NOMO-1 (cell line): ENCODE data around the gene ASTN2.

Source experiments
- DNase-seq, 2 experiments: peaks; one replicate each; lab custom pipeline; 2025; ENCODE audit not compliant: unreplicated experiment in 2 of 2; lab: John Stamatoyannopoulos, UW

The ASTN2 gene

DNA sequence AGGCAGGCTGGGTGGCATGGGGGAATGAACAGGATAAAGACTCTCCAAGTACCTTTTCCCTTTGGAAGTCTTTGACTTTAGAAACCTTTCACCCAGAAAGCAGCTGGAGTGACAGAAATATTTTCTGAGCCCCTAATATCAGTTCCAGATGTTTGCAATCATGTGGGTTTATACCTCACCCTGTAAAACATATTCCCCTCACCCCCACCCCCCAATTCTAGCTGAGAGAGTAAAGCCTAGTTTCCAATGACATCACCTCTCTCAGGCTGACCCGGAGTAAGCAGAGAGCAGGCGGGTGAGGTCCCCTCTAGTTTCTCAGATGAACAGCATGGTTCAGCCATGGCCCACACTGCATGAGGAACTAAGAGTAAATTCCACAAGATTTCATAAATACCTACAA lies 810.6 kb downstream of the ASTN2 start:
- DNase-seq: no peak

DNA sequence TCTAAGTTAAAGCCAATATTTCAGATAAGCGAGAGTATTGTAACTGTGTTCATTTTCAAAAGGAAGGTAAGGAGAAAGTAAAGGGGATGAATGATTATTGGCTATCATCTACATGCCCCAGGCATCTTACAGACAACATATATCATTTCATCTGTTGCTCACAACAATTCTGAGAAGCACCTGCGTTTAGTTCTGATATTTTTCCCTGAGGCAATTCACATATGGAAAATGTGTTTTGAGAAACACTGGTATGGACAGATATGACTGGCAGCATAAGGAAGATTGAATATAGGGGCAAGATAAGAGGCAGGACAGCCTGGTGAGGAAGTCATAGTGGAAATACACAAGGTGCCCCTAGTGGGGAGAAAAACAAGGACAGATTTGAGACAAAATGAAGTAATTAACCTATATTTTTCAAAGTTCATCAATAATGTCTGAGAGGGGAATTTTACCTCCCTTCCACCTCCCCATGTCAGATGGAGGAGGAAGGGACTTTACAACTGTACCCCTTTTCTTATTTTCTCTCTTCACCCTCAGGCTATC lies 815.4 kb downstream of the ASTN2 start:
- no peak for DNase-seq

DNA sequence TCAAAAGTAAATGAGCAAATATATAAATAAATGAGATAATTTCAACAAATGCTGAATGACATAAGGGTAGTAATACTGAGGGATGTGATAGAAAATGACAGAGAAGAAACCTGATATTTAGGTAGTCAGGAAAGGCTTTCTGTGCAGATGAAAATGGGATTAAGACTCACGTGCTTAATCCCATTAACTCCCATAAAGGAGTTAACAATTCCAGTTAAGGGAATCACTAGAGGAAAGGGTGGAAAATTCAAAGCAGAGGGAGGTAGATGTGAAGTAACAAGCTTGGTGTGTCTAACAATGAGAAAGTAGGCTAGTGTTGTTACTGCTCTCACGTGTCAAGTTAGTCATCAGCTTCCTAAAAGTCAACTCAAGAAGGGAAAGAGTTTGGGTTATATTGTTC lies 818.2 kb downstream of the ASTN2 start:
- DNase-seq: no peak

DNA sequence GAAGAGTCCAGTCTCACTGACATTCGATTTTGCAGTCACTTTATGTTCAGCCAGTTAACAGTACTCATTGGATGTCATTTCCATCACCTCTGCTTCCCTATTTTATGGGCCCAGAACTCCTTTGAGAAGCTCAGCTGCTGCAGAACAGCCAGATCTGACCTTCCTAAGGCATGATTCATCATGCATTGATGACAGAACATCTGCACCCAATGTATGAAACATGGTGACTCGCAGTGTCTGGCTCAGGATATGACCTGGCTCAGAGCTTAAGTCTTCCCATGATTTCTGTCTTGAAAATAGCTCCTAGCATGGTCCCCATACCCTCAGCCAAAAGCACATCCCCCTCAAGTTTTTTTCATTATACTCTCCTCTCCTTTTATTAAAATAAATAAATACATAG lies 820.3 kb downstream of the ASTN2 start:
- DNase-seq: no peak

DNA sequence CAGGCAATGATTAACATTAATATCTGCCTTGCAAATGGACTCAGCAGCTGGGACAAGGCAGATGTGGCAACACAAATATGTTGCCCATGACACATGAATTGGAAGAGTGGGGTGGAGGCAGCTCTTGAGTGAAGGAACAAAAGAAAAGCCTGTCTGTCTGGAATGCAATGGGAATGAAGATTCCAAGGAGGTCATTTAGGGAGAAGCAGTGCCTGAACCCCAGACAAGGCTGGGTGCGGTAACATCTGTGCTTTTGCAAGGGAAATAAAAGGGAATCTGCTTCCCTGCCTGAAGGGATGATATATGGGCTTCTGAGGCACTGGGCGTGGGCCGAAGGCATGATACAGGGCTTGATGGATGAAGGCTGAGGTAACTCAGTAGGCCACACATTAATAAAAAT lies 821.9 kb downstream of the ASTN2 start:
- DNase-seq: no peak

DNA sequence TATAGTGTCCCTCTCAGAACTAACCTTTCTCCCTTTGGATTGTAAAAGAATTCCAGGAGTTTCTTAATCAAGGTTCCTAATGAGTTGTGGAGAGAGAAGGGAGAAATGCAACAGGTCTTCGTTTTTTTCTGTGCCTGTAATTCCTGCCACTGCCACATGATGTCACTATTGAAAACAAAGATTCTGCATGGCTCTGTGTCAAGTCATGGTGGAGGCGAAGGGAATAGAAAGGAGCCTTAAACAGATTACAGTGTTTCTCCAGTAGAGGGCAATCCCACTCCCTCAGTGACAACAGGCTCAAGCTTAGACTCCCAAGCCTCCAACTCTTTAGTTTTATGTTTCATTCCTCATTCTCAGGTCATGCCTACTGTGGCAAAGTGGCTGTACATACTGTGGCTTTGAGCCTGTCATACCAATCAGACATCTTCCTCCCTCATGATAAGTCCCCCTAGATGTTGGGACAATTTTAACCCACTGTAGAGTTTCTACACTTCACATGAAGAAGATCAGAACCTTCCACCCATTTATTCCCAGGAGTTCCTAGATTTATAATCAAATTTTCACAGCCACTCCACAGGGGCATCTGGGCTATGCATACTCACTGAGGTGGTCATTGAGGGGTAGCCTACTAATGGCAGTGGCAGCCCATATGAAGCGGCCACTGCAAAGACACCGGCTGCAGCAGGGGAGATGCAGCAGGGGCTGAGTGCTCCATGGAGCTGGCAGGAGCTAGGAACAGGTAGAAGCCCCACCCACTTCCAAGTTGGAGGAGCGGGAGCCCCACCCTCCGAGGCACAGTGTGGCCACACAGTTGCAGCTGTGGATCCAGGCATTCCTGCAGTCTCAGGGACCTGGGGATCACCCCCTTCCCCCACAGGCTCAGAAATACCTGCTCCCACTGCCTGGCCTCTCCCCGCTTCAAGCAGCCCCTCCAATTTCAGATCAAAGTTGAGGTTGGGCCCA lies 825.2 kb downstream of the ASTN2 start:
- peak; percentile 9 to 60 for DNase-seq

DNA sequence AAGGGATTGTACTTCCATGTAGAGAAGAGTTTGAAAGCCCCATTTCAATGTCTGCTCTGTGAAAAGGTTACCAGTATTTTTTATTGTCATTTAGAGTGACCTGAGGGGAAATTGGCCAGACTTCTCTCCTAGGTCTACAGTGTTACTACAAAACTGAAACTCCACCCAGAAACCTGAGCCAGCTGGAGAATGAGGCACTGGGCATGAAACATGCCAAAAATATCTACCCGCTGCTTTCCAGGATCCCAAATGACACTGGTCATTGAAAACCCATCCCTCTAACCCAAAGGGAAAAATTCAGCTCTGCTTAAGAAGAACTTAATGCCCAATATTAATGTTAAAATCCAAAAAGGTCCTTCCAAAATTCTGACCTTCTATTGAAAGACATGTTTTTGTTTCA lies 826.9 kb downstream of the ASTN2 start:
- DNase-seq: no peak

DNA sequence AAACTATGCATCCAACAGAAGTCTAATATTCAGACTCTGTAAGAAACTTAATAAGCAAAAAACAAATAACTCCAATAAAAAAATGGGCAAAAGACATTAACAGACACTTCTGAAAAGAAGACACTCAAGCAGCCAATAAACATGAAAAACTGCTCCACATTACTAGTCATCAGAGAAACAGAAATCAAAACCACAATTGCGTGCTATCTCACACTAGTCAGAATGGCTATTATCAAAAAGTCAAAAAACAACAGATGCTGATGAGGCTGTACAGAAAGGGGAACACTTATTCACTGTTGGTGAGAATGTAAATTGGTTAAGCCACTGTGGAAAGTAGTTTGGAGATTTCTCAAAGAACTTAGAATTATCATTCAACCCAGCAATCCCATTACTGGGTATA lies 829.0 kb downstream of the ASTN2 start:
- DNase-seq: no peak

DNA sequence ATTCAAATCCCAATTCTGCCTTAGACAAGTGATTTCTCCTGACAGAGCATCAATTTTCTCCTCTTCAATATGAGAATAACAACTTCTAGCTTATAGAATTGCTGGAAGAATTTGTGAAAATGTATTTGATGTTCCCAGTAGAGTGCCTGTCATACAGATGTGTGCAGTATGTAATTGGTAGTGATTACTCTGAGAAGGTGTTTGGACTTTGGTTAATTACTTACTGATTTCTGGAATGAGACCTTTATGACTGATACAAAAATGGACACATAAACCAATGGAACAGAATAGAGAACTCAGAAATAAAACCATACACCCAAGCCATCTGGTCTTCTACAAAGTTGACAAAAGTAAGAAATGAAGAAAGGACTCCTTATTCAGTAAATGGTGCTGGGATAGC lies 829.7 kb downstream of the ASTN2 start:
- DNase-seq: no peak

DNA sequence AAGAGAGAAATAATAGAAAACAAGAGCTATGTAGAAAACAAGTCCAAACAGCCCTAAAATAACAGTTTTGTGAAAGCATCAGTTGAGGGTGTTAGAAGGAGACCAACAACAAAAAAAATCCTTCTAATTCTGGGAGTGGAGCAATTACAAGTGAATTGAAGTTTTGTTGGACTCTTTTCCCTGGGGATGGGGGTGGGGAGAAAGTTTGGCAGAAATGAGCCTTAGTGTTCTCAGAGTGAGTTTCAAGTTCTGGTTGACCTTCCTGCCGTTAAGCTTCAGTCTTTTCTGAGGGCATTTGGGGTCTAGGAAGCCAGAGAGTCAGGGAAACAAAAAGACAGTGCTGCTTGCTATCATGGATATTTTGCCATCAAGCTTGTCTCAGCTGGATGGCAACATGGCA lies 834.0 kb downstream of the ASTN2 start:
- no peak for DNase-seq

DNA sequence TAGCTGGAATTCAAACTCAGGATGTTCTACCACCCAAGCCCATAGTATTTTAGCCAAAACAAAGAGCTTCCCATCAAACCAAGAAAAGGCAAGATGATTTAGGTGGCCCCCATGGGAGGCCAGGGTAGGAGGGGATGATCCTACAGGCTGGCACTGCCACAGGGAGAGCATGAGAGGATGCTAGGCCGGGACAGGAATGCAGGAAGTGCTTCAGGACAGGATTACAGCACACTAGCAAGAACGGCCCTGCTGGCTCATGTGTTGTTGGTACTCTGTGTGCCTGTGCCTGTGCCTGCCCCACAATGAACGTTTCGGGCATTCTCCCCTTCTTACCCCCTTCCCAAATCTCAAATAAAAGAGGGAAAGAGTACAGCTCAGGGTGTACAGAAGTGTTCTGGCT lies 838.5 kb downstream of the ASTN2 start:
- DNase-seq: no peak

DNA sequence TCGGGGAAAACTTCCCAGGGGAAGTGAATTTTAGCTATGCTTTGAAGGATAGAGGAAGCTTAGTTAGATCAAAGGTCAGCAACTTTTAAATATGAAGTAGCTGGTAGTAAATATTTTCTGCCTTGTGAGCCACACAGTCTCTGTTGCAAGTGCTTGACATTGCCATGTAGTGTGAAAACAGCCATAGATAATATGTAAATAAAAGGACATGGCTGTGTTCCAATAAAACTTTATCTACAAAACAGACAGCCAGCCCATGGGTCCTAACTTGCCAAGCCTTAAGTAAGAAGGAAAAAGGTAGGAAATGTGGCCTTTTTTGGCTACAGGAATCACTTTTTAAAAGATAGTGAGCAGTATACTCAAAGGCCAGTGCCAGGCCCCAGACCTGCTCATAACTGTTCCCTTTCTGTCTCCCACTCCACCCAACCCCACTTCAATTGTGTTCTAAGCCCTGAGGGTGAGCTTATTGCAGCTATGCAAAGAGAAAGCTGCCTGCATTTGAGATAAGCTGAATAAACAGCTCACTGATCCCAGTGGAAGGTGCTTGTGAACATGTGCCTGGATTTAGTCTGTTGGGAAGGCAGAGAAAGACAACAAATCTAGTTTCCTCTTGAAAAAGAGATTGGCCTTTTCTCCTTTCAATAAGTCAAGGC lies 840.7 kb downstream of the ASTN2 start:
- DNase-seq: no peak

DNA sequence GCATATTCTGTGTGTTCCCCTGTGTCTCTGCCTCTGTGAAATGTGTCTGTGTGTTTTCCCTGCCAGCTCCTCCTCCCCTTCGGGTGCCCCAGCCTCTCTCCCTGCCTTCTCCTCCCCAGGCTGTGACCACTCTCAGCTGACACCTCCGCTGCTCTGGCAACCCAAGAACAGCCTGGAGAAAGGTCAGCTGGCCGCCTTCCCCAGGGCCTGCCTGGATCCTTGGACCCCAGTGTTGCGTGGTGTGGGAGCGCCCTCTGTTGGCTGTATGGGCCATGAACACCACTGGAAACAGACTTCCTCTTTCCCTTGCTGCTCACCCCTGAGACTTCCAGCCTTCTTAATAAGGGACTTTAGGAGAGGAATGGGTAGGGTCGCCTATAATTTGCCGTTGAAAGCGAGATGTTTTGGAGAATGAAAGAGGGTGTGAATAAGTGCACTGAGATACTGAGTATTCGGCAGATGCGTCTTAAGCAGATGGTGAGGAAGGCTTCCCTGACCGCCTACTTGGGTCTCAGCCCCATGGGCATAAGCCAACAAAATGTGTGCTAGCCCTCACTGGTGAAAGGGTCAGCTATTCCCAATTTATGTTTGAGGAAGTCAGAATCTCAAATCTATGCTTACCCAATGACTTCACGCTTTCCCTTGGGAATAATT lies 842.6 kb downstream of the ASTN2 start:
- peak; percentile 59 to 66 for DNase-seq

DNA sequence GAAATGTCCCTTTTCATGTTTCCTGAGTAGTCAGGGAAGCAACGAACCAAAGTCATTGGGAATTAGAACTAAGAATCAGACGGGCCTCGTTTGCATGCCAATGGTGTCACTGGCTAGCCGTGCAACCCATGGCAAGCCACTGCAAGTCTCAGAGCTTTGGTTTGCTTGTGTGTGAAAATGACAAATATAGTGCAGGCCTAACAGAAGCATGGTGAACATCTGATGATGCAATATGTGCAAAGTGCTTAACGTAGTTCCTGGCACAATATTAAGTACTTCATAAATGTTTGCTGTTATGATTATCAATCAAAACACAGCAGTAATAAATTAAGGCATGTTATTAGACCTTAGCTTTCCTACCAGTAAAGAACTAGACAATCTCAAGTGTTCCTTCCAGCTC lies 845.7 kb downstream of the ASTN2 start:
- DNase-seq: no peak

DNA sequence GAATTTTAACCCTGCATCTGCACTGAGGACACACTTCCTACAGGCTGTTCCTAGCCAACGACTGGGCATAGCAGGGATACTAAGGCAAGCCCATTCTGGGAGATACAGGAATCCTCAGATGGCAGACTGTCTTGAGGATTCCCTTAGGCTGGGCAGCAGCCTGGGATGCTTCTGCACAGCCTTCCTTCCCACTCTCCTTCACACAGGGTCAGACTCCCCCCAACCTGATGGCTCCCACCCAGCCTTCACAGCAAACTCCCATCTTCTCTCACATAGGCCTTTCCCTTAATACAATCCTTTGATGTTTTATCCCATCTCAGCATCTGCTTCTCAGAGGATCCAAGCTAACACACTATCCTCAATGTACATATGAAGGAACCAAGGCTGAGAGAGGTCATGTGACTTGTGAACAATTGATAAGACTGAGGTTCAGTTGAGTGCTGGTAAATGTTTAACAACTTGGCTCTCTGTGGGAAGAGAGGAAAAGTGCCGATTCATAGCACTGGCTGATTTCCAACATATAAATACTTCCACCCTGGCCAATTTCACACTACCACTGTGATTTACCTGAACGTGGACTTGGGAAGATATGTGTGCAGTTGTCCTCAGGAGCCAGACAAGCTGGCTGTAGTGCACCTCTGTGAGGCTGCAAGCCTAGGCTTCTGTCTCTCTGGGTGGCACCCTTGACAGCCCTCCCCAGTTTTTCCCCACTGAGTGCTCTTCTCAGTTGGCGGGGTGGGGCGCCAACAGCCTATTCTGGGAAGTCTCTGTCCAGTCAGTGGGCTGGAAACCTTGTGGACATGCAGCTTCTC lies 848.0 kb downstream of the ASTN2 start:
- no peak for DNase-seq

DNA sequence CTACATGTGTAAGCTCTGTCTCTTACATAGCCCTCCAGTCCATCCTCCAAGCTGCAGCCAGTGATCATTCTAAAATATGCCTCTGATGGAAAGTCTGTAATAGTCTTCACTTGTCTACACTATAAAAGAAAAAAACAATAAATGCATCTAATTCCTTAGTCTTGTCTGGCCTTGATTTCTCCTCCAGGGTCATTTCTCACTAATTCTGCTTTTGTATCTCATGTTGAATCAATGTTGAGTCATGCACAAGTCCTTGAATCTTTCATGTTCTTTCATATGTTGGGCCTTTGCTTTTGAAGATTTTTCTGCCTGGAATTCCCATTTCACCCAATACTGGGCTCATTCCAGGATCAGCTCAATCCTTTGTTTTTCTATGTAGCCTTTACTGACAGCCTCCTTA lies 848.9 kb downstream of the ASTN2 start:
- DNase-seq: no peak

DNA sequence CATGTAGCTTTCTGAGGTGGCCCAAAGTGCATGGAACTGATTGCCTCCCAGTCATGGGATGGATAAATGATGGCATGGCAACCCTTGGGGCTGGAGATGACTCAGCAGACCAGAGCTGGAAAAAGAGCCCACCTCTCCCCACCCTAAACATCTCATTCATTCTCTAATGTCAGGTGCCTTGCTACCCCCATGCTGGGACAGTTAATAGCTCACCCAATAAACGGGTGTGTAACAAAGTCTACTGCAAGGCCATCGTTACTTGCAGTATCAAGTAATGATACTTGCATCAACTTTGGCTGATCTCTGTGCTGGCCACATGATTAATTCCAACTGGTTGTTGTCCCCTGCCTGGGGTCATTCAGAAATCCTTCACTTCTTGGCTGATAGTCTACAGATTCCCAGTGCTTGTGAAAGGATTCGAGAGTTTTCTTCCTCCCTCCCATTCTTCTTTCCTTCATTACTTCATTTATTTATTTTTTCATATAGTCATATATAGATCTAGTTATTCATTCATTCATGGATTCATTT lies 850.5 kb downstream of the ASTN2 start:
- DNase-seq: no peak

DNA sequence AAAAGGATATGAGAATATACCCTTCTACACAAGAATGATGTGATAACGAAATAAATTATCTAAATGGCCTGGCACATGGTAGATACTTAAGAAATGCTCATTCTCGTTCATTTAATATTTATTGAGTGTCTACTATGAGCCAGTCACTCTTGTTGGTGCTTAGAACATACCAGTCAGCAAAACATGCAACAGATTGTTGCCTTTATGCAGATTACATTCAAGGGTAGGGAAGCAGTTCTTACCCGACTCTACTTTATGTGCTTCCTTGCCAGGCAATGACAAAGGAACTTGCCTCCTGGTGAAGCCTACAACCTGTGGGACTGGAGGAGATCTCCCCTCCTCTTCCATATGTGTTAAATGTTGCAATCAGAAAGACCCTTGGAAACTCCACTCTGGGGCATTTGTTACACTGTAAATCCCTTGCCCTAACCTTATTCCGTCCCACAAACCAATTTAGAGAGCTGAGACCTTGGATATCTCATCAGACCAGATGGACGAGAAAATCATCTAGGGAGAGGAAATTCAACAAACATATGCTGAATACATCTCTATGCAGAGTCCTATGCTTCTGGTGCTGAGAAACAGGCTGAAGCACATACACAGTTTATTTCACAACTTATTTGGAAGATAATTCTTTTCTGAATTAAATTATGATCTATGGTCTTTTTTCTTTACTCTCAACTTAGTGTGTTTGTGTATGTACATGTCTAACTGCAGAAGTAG lies 855.9 kb downstream of the ASTN2 start:
- no peak for DNase-seq

DNA sequence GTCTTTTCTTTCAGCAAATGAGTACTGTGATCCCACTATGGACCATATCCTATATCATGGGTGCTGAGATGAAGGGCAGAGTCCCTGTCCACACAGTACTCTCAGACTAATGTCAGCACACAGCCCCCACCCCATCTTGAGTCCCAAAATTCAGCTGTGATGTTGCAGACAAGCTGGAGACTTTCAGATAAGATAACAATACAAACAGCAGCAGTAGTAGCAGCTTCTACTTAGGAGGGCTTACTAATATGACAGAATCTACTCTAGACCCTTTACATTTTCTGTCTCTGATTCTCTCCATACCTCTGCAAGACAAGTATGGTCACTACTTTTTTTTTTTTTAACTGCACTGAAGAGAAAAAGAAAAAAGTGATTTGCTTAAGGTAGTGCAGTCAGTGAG lies 856.8 kb downstream of the ASTN2 start:
- no peak for DNase-seq
